IPS-18a (cell line): ENCODE measurements around the gene COX8C.
"Not testable (repeated sequence)": the region's sequence is repeated elsewhere in the genome, so short reads cannot be mapped to it uniquely, and the experiment has no call there.

ENCODE experiments used
- H3K27ac ChIP-seq: one replicate; pipeline ENCODE4 v1.5.1; 2013; ENCODE audit warnings: low read length
- H3K27me3 ChIP-seq: one replicate; pipeline ENCODE4 v1.6.1; 2013; ENCODE audit warnings: mild to moderate bottlenecking, low read length; ENCODE audit not compliant: control insufficient read depth, insufficient read depth
- H3K36me3 ChIP-seq: one replicate; pipeline ENCODE4 v1.6.1; 2013; ENCODE audit warnings: low read depth, low read length; ENCODE audit not compliant: control insufficient read depth
- H3K4me1 ChIP-seq: one replicate; pipeline ENCODE4 v1.6.1; 2013; ENCODE audit warnings: low read depth, low read length; ENCODE audit not compliant: control insufficient read depth
- H3K4me3 ChIP-seq: one replicate; pipeline ENCODE4 v1.5.1; 2013; ENCODE audit warnings: low read length
- H3K9ac ChIP-seq: one replicate; pipeline ENCODE4 v1.6.1; 2013; ENCODE audit warnings: mild to moderate bottlenecking, low read length, moderate library complexity
- H3K9me3 ChIP-seq: one replicate; pipeline ENCODE4 v1.6.1; 2013; ENCODE audit warnings: low read depth, low read length; ENCODE audit not compliant: control insufficient read depth

The COX8C gene

GRCh38 chr14:93381644-93382043 lies 34.7 kb downstream of the COX8C start:
- no peak overlapping the region for H3K4me3 ChIP-seq
- H3K27me3 ChIP-seq, result no peaks in the 10 kb centered on the region
- H3K9ac ChIP-seq, result no peak overlapping the region
- no peaks in the 10 kb centered on the region for H3K36me3 ChIP-seq
- no peaks in the 10 kb centered on the region for H3K4me1 ChIP-seq
- H3K27ac ChIP-seq, result no peak overlapping the region
- no peaks in the 10 kb centered on the region for H3K9me3 ChIP-seq

GRCh38 chr14:93384256-93384655 lies 37.3 kb downstream of the COX8C start:
- H3K9me3 ChIP-seq, H3K27ac ChIP-seq, H3K4me3 ChIP-seq, H3K9ac ChIP-seq, H3K4me1 ChIP-seq, H3K36me3 ChIP-seq, H3K27me3 ChIP-seq: not testable (repeated sequence)

DNA sequence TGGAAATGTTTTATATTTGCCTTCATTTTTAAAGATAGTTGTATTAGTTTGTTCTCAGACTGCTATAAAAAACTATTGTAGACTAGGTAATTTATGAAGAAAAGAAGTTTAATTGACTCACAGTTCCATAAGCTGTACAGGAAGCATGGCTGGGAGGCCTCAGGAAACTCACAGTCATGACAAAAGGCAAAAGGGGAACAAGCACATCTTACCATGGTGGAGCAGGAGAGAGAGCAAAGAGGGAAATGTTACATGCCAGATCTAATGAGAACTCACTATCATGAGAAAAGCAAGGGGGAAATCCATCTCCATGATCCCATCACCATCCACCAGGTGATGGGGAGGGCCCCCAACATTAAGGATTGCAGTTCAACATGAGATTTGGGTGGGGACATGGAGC lies 48.2 kb downstream of the COX8C start:
- H3K27ac ChIP-seq, result no peak overlapping the region
- H3K4me1 ChIP-seq, result no peaks in the 10 kb centered on the region
- no peak overlapping the region for H3K4me3 ChIP-seq
- no peaks in the 10 kb centered on the region for H3K36me3 ChIP-seq
- no peaks in the 10 kb centered on the region for H3K9me3 ChIP-seq
- no peaks in the 10 kb centered on the region for H3K27me3 ChIP-seq
- H3K9ac ChIP-seq, result no peak overlapping the region

DNA sequence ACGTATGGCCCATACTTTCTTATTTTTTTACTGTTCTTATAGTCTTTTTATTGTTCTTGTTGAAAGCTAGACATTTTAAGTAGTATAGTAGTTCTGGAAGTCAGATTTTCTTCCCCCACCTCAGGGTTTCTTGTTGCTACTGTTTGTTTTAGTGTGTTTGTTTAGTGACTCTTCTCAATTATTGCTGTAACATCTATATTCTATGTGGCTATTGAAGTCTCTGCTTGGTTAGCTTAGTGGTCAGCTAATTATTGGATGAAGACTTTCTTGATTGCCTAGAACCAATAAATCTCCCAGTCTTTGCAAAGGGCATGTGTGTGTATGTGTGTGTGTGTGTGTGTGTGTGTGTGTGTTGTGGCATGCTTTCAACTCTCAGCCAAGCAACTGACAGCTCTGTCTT lies 49.5 kb downstream of the COX8C start:
- Histone ChIP-seq H3K36me3 (no peaks in the 10 kb centered on the region), H3K4me3 (no peak overlapping the region), H3K9ac (no peak overlapping the region), H3K27me3 (no peaks in the 10 kb centered on the region), H3K4me1 (no peaks in the 10 kb centered on the region), H3K9me3 (no peaks in the 10 kb centered on the region), H3K27ac (no peak overlapping the region)
